GM12891 (cell line): ENCODE data around the gene PSMC3.

ENCODE experiments used
- DNase-seq: peaks from one replicate; pipeline ENCODE4 v3.0.0; 2011; ENCODE audit warnings: low spot score; ENCODE audit not compliant: insufficient read length
- FAIRE-seq: peaks from 2 replicates; lab custom pipeline; 2011; peaks lifted over from hg19 to GRCh38; lab: Jason Lieb, UNC
- PAX5 ChIP-seq: IDR thresholded peaks from 2 replicates; pipeline ENCODE4 v1.6.1; 2011; ENCODE audit warnings: low read length, moderate library complexity, mild to moderate bottlenecking; ENCODE audit not compliant: insufficient read depth, severe bottlenecking
- POLR2A ChIP-seq: IDR thresholded peaks from 2 replicates; pipeline ENCODE4 v1.6.1; 2011; ENCODE audit warnings: low read depth, low read length, control low read depth
- POLR2AphosphoS5 ChIP-seq: IDR thresholded peaks from 2 replicates; pipeline ENCODE4 v1.6.1; 2011; ENCODE audit warnings: low read depth, low read length, control low read depth
- POU2F2 ChIP-seq: IDR thresholded peaks from 2 replicates; pipeline ENCODE4 v1.6.1; 2011; ENCODE audit warnings: low read depth, mild to moderate bottlenecking, control low read depth, low read length, moderate library complexity
- SPI1 ChIP-seq: IDR thresholded peaks from 2 replicates; pipeline ENCODE4 v1.6.1; 2011; ENCODE audit warnings: low read depth, low read length, control low read depth
- TAF1 ChIP-seq: IDR thresholded peaks from 2 replicates; pipeline ENCODE4 v1.6.1; 2011; ENCODE audit warnings: low read depth, low read length, control low read depth

PSMC3 gene

DNA sequence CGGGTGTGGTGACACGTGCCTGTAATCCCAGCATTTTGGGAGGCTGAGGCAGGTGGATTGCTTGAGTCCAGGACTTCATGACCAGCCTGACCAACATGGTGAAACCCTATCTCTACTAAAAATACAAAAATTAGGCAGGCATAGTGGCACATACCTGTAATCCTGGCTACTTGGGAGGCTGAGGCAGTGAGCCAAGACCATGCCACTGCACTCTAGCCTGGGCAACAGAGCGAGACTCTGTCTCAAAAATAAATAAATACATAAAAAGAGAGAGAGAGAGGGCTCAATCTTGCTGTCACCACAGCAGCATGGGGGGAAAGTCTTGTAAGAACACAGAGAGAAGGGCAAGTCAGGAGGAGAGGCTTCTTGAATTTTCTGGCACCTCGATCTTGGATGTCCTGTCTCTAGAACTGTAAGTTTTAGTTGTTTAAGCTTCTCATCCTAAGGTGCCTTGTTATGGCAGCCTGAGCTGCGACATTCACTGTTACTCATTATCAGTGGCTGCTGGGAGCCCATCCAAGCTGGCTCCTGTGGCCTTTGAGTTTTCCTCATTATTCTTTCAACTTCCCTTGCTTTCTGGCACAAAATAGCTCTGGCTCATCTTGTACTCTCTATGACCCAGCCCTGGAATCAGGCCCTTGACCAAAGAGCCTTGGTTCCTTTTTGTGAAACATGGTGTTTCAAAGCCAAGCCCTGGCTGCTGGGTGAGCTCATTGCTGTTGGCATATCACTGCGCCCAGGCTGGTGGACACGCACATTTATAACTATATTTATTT lies 8.0 kb upstream of the PSMC3 start:
- FAIRE-seq: no peak
- TF ChIP-seq POU2F2: no peak
- no peak for TF ChIP-seq POLR2A
- TF ChIP-seq PAX5: no peak
- TF ChIP-seq TAF1: no peak
- TF ChIP-seq POLR2AphosphoS5: no peak
- TF ChIP-seq SPI1: no peak
- DNase-seq: no peak

DNA sequence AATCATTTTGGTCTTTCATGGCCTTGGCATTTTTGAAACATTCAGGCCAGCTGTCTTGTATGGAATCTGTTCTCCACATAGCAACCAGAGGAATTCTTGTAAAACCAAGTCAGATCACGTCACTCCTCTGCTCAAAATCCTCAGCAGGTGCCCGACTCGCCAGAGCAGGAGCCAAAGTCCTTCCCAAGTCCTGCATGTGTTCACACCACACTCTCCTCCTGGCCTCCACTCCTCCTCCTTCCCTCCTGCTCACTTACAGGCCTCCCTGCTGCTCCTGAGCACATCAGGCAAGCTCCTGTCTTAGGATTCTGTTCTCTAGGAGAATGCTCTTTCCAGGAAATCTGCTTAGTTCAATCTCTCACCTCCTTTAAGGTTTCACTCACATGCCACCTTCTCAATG lies 6.9 kb upstream of the PSMC3 start:
- no peak for FAIRE-seq
- no peak for DNase-seq
- TF ChIP-seq POLR2A: no peak
- TF ChIP-seq POU2F2: no peak
- TF ChIP-seq SPI1: no peak
- no peak for TF ChIP-seq TAF1
- TF ChIP-seq PAX5: no peak
- no peak for TF ChIP-seq POLR2AphosphoS5

- FAIRE-seq (no peak), DNase-seq (no peak)
- TF ChIP-seq POLR2AphosphoS5 (no peak), SPI1 (no peak), PAX5 (no peak), POU2F2 (no peak), TAF1 (no peak), POLR2A (no peak)
Observed at GRCh38 chr11:47431356-47432083, 5.3 kb upstream of the PSMC3 start.

DNA sequence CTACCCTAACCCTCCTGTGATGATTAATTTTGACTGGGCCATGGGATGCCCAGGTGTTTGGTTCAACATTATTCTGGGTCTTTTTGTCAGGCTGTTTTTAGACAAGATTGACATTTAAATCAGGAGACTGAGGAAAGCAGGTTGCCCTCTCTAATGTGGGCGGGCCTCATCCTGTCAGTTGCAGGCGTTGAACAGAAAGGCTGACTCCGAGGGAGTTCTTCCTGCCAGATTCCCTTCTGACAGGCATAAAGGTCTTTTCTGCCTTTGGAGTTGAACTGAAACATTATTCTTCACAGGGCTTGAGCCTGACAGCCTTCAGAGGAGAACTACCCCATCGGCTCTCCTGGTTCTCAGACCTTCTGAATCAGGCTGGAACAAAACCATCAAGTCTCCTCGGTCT lies 4.3 kb upstream of the PSMC3 start:
- no peak for DNase-seq
- no peak for FAIRE-seq

DNA sequence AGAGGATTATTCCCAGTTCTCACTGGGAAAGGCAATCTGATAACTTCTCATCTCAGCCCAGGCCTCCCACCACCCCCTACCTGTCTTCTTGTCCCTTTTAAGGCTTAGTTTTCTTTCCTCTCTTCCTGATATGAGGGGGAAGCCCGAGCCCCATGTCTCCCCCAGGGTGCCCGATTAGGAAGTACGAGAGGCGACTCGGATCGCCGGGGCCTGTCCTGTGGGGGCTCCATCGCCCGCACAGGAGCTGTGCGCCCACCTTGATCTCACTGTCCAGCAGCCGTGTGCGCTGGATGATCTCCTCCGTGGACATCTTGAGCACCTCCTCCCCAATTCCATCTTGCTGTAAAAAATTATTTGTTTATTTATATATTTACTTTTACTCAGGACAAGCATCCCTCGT lies 628 bp downstream of the PSMC3 start:
- TF ChIP-seq TAF1 (no peak), POLR2AphosphoS5 (no peak), PAX5 (no peak), SPI1 (no peak), POU2F2 (no peak), POLR2A (no peak)
- DNase-seq (no peak), FAIRE-seq (no peak)

More for the DNA sequence above, 4.3 kb upstream of the PSMC3 start:
- TF ChIP-seq POLR2A (no peak), SPI1 (no peak), POLR2AphosphoS5 (no peak), POU2F2 (no peak), TAF1 (no peak), PAX5 (no peak)

- TF ChIP-seq POU2F2 (no peak), POLR2A (peak; percentile 38), POLR2AphosphoS5 (peak; percentile 44), PAX5 (no peak), TAF1 (no peak), SPI1 (no peak)
- DNase-seq (no peak), FAIRE-seq (no peak)
Observed at GRCh38 chr11:47418454-47419259, 7.6 kb downstream of the PSMC3 start.

DNA sequence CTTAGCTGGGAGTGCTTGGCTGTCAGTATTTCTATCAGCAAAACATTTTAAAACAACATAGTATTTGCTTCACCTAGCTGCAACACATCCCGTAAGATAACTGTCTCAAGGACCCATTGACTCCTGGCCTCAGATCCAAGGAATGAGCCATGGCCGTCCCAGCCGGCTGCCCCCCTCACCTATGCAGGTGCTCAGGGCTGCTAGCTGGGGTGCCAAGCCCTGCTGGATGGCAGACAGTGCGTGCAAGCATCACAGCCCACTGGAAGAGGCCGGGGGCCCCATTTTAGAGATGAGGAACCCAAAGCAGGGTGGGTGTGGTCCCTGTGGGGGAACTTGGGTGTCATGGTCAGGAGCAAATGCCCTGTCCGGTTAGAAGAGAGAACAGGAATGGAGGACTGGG lies 8.5 kb downstream of the PSMC3 start:
- FAIRE-seq: no peak
- DNase-seq: no peak
- TF ChIP-seq TAF1 (no peak), POU2F2 (no peak), POLR2A (peak; percentile 47; the same call in 1 of the 2 replicates), PAX5 (no peak), POLR2AphosphoS5 (peak; percentile 7; the same call in 1 of the 2 replicates), SPI1 (no peak)

GRCh38 chr11:47415949-47416472 lies 10.2 kb downstream of the PSMC3 start:
- FAIRE-seq (no peak), DNase-seq (no peak)
- no peak for TF ChIP-seq TAF1
- 0 out of 2 replicates have a peak, but pooled peaks have one; percentile 14 for TF ChIP-seq POU2F2
- no peak; the same call in 1 of the 2 replicates for TF ChIP-seq POLR2AphosphoS5
